Heart left ventricle (tissue), 13 donors: ENCODE results near the gene MKRN2.

Experiments used
- CTCF ChIP-seq, 12 donors: fragments of 200-600 bp; sonication (generic) in 4 of 12; IDR thresholded peaks; one replicate each; pipeline versions ENCODE4 v1.5.0 to v1.8.0; 2018 to 2022; ENCODE audit warnings: antibody characterized with exemption in 12 of 12, mild to moderate bottlenecking in 5 of 12
- POLR2A ChIP-seq, 2 donors: fragments of 450-650 bp; IDR thresholded peaks; one replicate each; pipeline ENCODE4 v1.6.1; 2017; ENCODE audit warnings: antibody characterized with exemption in 2 of 2, mild to moderate bottlenecking in 2 of 2, moderate library complexity in 2 of 2
- donor health status: ischemic (EF 13 %, LVEDD 7.1; RV severe dilation, severe dysfunction).
- donor health status: DM: no; HTN: yes; CAD: no.
- donor health status: DM: no; HTN: no; CAD: no.
- donor health status: ischemic (EF 25% LVEDD 6.9; RV normal size, moderate dysfunction).
- donor health status: ischemic (EF 25% LVEDD 5.7; RV mildly dilated, moderate dysfunction).
- donor health status: ischemic (EF 35%, LVEDD 5.7; RV mildly dilated, moderate dysfunction).
- donor health status: nonischemic (EF 11% LVEDD 7.7; RV severe dilation, severe dysfunction).
- donor health status: DM: yes; HTN: yes; CAD: no.
- donor health status: PGD.
- donor health status: ischemic (EF 29% LVEDD 5.4; RV normal size, mild dysfunction).
- donor health status: nonischemic (EF 23%, LVEDD 6.1; RV moderate dilation, normal function).

- no peak for TF ChIP-seq CTCF (IDR thresholded peaks at IDR 0.05)
- TF ChIP-seq POLR2A (IDR thresholded peaks at IDR 0.05), result no peak
Observed at GRCh38 chr3:12618426-12618825, 61.5 kb downstream of the MKRN2 start.
